Activated CD8-positive, alpha-beta T cell treated with anti-CD3 and anti-CD28 coated beads for 36 hours (primary cell): Measurements from ENCODE around the gene PGM2L1. TPM values are rescaled to one million over a fixed set of nuclear protein-coding genes. Genes with fewer than 3 reads are reported as not detected.
"Not testable (repeated sequence)": the region's sequence is repeated elsewhere in the genome, so short reads cannot be mapped to it uniquely, and the experiment has no call there.

Experiments used
- ATAC-seq: fragments of 200-7000 bp; cut with Tn5 transposase; one replicate; pipeline ENCODE4 v1.10.0; 2021; ENCODE audit warnings: mild to moderate bottlenecking, moderate library complexity
- CTCF ChIA-PET: fragments of 350-600 bp; sonication (Branson Sonifier 250); formaldehyde crosslinking; loops from one replicate; lab custom pipeline; 2021; ENCODE audit warnings: antibody characterized with exemption; lab: Charles Lee
- POLR2A ChIA-PET: fragments of 350-600 bp; sonication (Branson Sonifier 250); formaldehyde crosslinking; loops from one replicate; lab custom pipeline; 2021; ENCODE audit warnings: antibody characterized with exemption; lab: Charles Lee
- DNase-seq: peaks from one replicate; pipeline ENCODE4 v3.0.0-alpha.2; 2020
- H3K27ac Mint-ChIP-seq: one replicate; pipeline ENCODE4 v1.8.0; 2021; ENCODE audit warnings: mild to moderate bottlenecking, mixed read lengths
- H3K27me3 Mint-ChIP-seq: one replicate; pipeline ENCODE4 v1.8.0; 2021; ENCODE audit warnings: mixed read lengths
- H3K36me3 Mint-ChIP-seq: one replicate; pipeline ENCODE4 v1.8.0; 2021; ENCODE audit warnings: low read depth, mixed read lengths
- H3K4me1 Mint-ChIP-seq: one replicate; pipeline ENCODE4 v1.8.0; 2021; ENCODE audit warnings: low read depth, mixed read lengths
- H3K4me3 Mint-ChIP-seq: one replicate; pipeline ENCODE4 v1.8.0; 2021; ENCODE audit warnings: mild to moderate bottlenecking, moderate library complexity, mixed read lengths
- H3K9me3 Mint-ChIP-seq: one replicate; pipeline ENCODE4 v1.8.0; 2021; ENCODE audit warnings: mixed read lengths
- intact Hi-C: fragments of 100-400 bp; cut with micrococcal nuclease; formaldehyde crosslinking; loops from one replicate; pipeline ENCODE4 v1.10.0; 2022
- total RNA-seq, 2 experiments: library from RNA; stranded (reverse); gene quantifications; one replicate each; pipeline ENCODE4 v1.2.3, GENCODE V29; 2021
- TF ChIP-seq, protein P1 (sequence below): fragments of 200-600 bp; IDR thresholded peaks from one replicate; pipeline ENCODE4 v1.8.0; 2022; ENCODE audit warnings: antibody characterized with exemption, mild to moderate bottlenecking

The PGM2L1 gene
- total RNA-seq, 2 experiments from 2014 or later = 5.8 to 5.9 TPM

DNA sequence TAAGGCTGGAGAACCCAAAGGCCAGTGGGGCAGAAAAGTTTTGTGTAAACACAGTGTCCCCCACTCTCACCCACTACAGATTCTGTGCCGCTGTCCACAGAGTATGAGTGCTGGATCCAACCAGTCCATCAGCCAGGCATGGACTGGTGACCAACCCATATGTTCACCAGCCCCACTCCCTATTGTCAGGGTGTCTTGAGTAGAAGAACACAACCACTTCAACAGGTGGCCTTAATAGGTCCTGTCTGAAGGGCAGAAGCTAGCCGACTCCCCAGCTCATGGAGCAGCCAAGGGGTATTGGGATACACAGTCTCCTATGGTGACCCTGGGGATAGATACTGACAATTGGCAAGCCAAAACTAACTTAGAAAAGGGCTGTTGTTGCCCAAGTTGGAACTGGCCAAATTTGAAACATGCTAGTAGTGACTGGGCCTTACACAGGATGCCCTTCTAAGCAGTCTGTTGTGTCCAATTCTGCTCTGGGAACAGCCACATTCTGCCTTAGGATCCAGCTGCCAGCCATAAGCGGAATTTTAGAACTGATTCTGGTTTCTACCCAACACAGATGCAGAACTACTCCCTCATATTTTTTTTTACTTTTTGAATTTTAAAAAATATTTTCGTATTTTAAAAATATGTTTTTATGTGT is 19.8 kb upstream of the PGM2L1 start:
- ATAC-seq (peak; percentile 51), DNase-seq (peak; percentile 10)
- CTCF ChIA-PET = interaction anchor here (0.9 to 1.2 kb wide), 4 partner anchors 17 to 35 kb away, joined by 3 to 5 read pairs (median 4); no protein-coding TSS in a partner anchor
- TF ChIP-seq, protein P1, sequence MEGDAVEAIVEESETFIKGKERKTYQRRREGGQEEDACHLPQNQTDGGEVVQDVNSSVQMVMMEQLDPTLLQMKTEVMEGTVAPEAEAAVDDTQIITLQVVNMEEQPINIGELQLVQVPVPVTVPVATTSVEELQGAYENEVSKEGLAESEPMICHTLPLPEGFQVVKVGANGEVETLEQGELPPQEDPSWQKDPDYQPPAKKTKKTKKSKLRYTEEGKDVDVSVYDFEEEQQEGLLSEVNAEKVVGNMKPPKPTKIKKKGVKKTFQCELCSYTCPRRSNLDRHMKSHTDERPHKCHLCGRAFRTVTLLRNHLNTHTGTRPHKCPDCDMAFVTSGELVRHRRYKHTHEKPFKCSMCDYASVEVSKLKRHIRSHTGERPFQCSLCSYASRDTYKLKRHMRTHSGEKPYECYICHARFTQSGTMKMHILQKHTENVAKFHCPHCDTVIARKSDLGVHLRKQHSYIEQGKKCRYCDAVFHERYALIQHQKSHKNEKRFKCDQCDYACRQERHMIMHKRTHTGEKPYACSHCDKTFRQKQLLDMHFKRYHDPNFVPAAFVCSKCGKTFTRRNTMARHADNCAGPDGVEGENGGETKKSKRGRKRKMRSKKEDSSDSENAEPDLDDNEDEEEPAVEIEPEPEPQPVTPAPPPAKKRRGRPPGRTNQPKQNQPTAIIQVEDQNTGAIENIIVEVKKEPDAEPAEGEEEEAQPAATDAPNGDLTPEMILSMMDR = no peak
- Mint-ChIP-seq H3K4me3 (no peak overlapping the region), H3K9me3 (no peaks in the 10 kb centered on the region), H3K27me3 (no peaks in the 10 kb centered on the region), H3K36me3 (no peaks in the 10 kb centered on the region), H3K27ac (peak overlapping the region; percentile 84), H3K4me1 (peaks cover 27% of the 10 kb centered on the region)
- intact Hi-C loops = no loop called here
- POLR2A ChIA-PET = no interaction called here

GRCh38 chr11:74417379-74417804 is 19.2 kb upstream of the PGM2L1 start:
- TF ChIP-seq, protein P1 = no peak
- POLR2A ChIA-PET = no interaction called here
- no peak overlapping the region for H3K4me3 Mint-ChIP-seq
- CTCF ChIA-PET = interaction anchor here (0.9 to 1.2 kb wide), 5 partner anchors 17 to 36 kb away, joined by 3 to 5 read pairs (median 3); no protein-coding TSS in a partner anchor
- DNase-seq (no peak), ATAC-seq (peak; percentile 38)
- H3K9me3 Mint-ChIP-seq = no peaks in the 10 kb centered on the region
- no peaks in the 10 kb centered on the region for H3K36me3 Mint-ChIP-seq
- H3K4me1 Mint-ChIP-seq = peaks cover 27% of the 10 kb centered on the region
- intact Hi-C loops = no loop called here
- H3K27me3 Mint-ChIP-seq = no peaks in the 10 kb centered on the region
- peak overlapping the region; percentile 84 for H3K27ac Mint-ChIP-seq

DNA sequence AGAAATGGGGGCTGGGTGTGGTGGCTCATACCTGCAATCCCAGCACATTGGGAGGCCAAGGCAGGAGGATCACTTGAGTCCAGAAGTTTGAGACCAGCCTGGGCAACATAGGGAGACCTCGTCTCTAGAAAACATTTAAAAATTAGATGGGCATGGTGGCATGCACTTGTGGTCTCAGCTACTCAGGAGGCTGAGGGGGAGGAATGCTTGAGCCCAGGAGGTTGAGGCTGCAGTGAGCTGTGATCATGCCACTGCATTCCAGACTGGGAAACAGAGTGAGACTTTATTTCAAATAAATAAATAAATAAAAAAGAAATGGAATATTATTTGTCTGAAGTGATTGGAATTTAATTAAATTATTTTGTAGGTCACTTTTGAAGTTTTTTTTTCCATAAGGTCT is 18.7 kb upstream of the PGM2L1 start:
- CTCF ChIA-PET = interaction anchor here (0.9 to 1.2 kb wide), 5 partner anchors 16 to 36 kb away, joined by 3 to 5 read pairs (median 3); no protein-coding TSS in a partner anchor
- H3K9me3 Mint-ChIP-seq, POLR2A ChIA-PET, DNase-seq, ATAC-seq, H3K27me3 Mint-ChIP-seq, H3K4me3 Mint-ChIP-seq, intact Hi-C loops, H3K36me3 Mint-ChIP-seq: not testable (repeated sequence)
- peak overlapping the region; percentile 46 for H3K27ac Mint-ChIP-seq
- peaks cover 27% of the 10 kb centered on the region for H3K4me1 Mint-ChIP-seq

GRCh38 chr11:74412733-74413359 is 14.6 kb upstream of the PGM2L1 start:
- H3K9me3 Mint-ChIP-seq = no peaks in the 10 kb centered on the region
- DNase-seq (no peak), ATAC-seq (no peak)
- H3K27ac Mint-ChIP-seq = no peak overlapping the region
- ChIA-PET CTCF (interaction anchor here (1.1 kb wide), 1 partner anchor 158 kb away, joined by 4 read pairs; no protein-coding TSS in a partner anchor), POLR2A (no interaction called here)
- H3K4me3 Mint-ChIP-seq = no peak overlapping the region
- intact Hi-C loops = no loop called here
- H3K4me1 Mint-ChIP-seq = peaks cover 12% of the 10 kb centered on the region
- TF ChIP-seq, protein P1 = no peak
- peaks cover 3% of the 10 kb centered on the region for H3K27me3 Mint-ChIP-seq
- no peaks in the 10 kb centered on the region for H3K36me3 Mint-ChIP-seq

- H3K27ac Mint-ChIP-seq = no peak overlapping the region
- ChIA-PET CTCF (interaction anchor here (1.1 kb wide), 1 partner anchor 158 kb away, joined by 4 read pairs; no protein-coding TSS in a partner anchor), POLR2A (interaction anchor here (1.0 kb wide), 1 partner anchor 13 kb away, joined by 4 read pairs; the partner anchor contains the start of gene PGM2L1)
- peaks cover 7% of the 10 kb centered on the region for H3K4me1 Mint-ChIP-seq
- H3K27me3 Mint-ChIP-seq = peaks cover 4% of the 10 kb centered on the region
- intact Hi-C loops = no loop called here
- no peak for ATAC-seq
- no peak overlapping the region for H3K4me3 Mint-ChIP-seq
- no peaks in the 10 kb centered on the region for H3K36me3 Mint-ChIP-seq
- TF ChIP-seq, protein P1 = no peak
- no peaks in the 10 kb centered on the region for H3K9me3 Mint-ChIP-seq
- no peak for DNase-seq
These were observed 14.1 kb upstream of the PGM2L1 start for GRCh38 chr11:74412321-74412720.
